Measurements from ENCODE around the gene QPCTL. TPM values are rescaled to one million over a fixed set of nuclear protein-coding genes. Genes with fewer than 3 reads are reported as not detected.

Gene QPCTL
- total and polyA plus RNA-seq, 9 of the 15 experiments (the other 6 are each of a cell fraction or from before 2014, with no cell fraction given) = 0.99 to 31.3 (median 12.7) TPM

- TF ChIP-seq RERE (CRISPR knock-in tag; IDR thresholded peaks at IDR 0.05; ENCODE audit: borderline replicate concordance) (no peak), ZNF507 (tag; conservative IDR thresholded peaks at IDR 0.05) (no peak), CHAMP1 (IDR thresholded peaks at IDR 0.05) (0 out of 2 replicates have a peak, but pooled peaks have one; percentile 67), MAX (CRISPR knock-in tag; IDR thresholded peaks at IDR 0.05) (peak; percentile 78; the same call in 1 of the 2 replicates), KLF16 (IDR thresholded peaks at IDR 0.05) (no peak), NCOR1 (IDR thresholded peaks at IDR 0.05) (0 out of 2 replicates have a peak, but pooled peaks have one; percentile 32), ZNF212 (CRISPR knock-in tag; IDR thresholded peaks at IDR 0.05) (no peak), MLX (CRISPR knock-in tag; conservative IDR thresholded peaks at IDR 0.05) (no peak), ZNF740 (CRISPR knock-in tag; IDR thresholded peaks at IDR 0.05) (no peak), ZNF740 (tag; IDR thresholded peaks at IDR 0.05) (peak in 1 of 2 experiments; percentile 56; a peak in 1 of 4 replicates), ZC3H8 (IDR thresholded peaks at IDR 0.05) (no peak), HNRNPLL (IDR thresholded peaks at IDR 0.05; ENCODE audit: low read depth, low read length, poor library complexity, severe bottlenecking) (peak; percentile 27), FOXJ3 (CRISPR knock-in tag; IDR thresholded peaks at IDR 0.05) (no peak)
These were observed 47.3 kb downstream of the QPCTL start (continued) for GRCh38 chr19:45739498-45740439.

Data from K562 (cell line).